GM12878 (cell line): ENCODE measurements around the gene NIPA2. TPM values are rescaled to one million over a fixed set of nuclear protein-coding genes. Genes with fewer than 3 reads are reported as not detected.

Source experiments
- ATAC-seq: fragments of 200-7000 bp; cut with Tn5 transposase; 3 replicates; pipeline ENCODE4 v1.9.1; 2020; ENCODE audit warnings: mild to moderate bottlenecking, moderate library complexity
- BruUV-seq: library from RNA; stranded (reverse); fragments of 400-500 nt; replicated peaks from 2 replicates; lab custom pipeline; 2021; lab: Mats Ljungman, UMichigan
- CTCF ChIA-PET: fragments of 300-600 bp; sonication (Branson Sonifier 250); formaldehyde crosslinking; extraction: SDS; loops from one replicate; lab custom pipeline; 2021; ENCODE audit warnings: inconsistent platforms; lab: Yijun Ruan, JAX
- POLR2A ChIA-PET: fragments of 350-600 bp; formaldehyde crosslinking; extraction: SDS; loops from one replicate; lab custom pipeline; 2021; ENCODE audit warnings: inconsistent platforms; lab: Charles Lee
- RAD21 ChIA-PET: fragments of 300-600 bp; sonication (Branson Sonifier 250); formaldehyde crosslinking; loops from one replicate; lab custom pipeline; 2023; ENCODE audit warnings: antibody characterized with exemption; ENCODE audit not compliant: unreplicated experiment; lab: Charles Lee
- SMC1A ChIA-PET: fragments of 300-600 bp; sonication (Branson Sonifier 250); formaldehyde crosslinking; loops from one replicate; lab custom pipeline; 2023; ENCODE audit not compliant: unreplicated experiment, uncharacterized antibody; lab: Charles Lee
- DNase-seq: peaks from one replicate; pipeline ENCODE4 v3.0.0-alpha.2; 2011; ENCODE audit warnings: low read depth, low spot score
- FAIRE-seq: peaks from 3 replicates; lab custom pipeline; 2011; peaks lifted over from hg19 to GRCh38; lab: Jason Lieb, UNC
- H2AFZ ChIP-seq: 2 replicates; pipeline ENCODE4 v1.6.0; 2011; ENCODE audit warnings: low read depth, low read length, control low read depth; ENCODE audit not compliant: control insufficient read depth
- H3K27ac ChIP-seq: 2 replicates; pipeline ENCODE4 v1.5.1; 2011; ENCODE audit warnings: control low read depth; ENCODE audit not compliant: control insufficient read depth, insufficient read depth
- H3K27me3 ChIP-seq, 2 experiments: replicated peaks in 1 of 2; 2 replicates each; pipeline versions ENCODE4 v1.6.0 to v1.6.1; 2011; ENCODE audit warnings: low read length in 1 of 2; ENCODE audit not compliant: control insufficient read depth in 2 of 2, insufficient read depth in 2 of 2
- H3K36me3 ChIP-seq, 2 experiments: 2 replicates each; pipeline ENCODE4 v1.5.1; 2011; ENCODE audit warnings: low read length in 1 of 2; ENCODE audit not compliant: control insufficient read depth in 2 of 2, insufficient read depth in 2 of 2
- H3K4me1 ChIP-seq: 2 replicates; pipeline ENCODE4 v1.6.1; 2011; ENCODE audit warnings: mild to moderate bottlenecking, low read length, moderate library complexity, mixed read lengths; ENCODE audit not compliant: control insufficient read depth, insufficient read depth
- H3K4me2 ChIP-seq: 2 replicates; pipeline ENCODE4 v1.6.0; 2011; ENCODE audit warnings: control low read depth; ENCODE audit not compliant: control insufficient read depth, insufficient read depth
- H3K4me3 ChIP-seq: fragments of 200-600 bp; sonication (generic); 2 replicates; pipeline ENCODE4 v1.5.1; 2016
- H3K79me2 ChIP-seq: 2 replicates; pipeline ENCODE4 v1.6.0; 2011; ENCODE audit warnings: low read length; ENCODE audit not compliant: control insufficient read depth, insufficient read depth
- H3K9ac ChIP-seq: 2 replicates; pipeline ENCODE4 v1.8.0; 2011; ENCODE audit warnings: low read length, control low read depth, mixed read lengths; ENCODE audit not compliant: control insufficient read depth, insufficient read depth
- H3K9me3 ChIP-seq: replicated peaks from 3 replicates; pipeline ENCODE4 v1.5.1; 2011; ENCODE audit warnings: mild to moderate bottlenecking, low read length; ENCODE audit not compliant: control insufficient read depth, insufficient read depth
- H4K20me1 ChIP-seq: 2 replicates; pipeline ENCODE4 v1.6.0; 2011; ENCODE audit not compliant: control insufficient read depth, insufficient read depth
- POLR2A ChIP-seq: IDR thresholded peaks from 2 replicates; pipeline ENCODE4 v1.6.1; 2011; ENCODE audit warnings: low read depth, mild to moderate bottlenecking, low read length
- STAT1 ChIP-seq: fragments of 450-650 bp; conservative IDR thresholded peaks from 2 replicates; pipeline ENCODE4 v1.6.1; 2014; ENCODE audit warnings: antibody characterized with exemption, mild to moderate bottlenecking
- TAF1 ChIP-seq: IDR thresholded peaks from 2 replicates; pipeline ENCODE4 v1.6.1; 2011; ENCODE audit warnings: mild to moderate bottlenecking, low read depth, low read length, borderline replicate concordance
- USF2 ChIP-seq: IDR thresholded peaks from 2 replicates; pipeline ENCODE4 v1.6.1; 2011; ENCODE audit warnings: low read depth, low read length, improper control_type of control experiment, borderline replicate concordance
- whole genome bisulfite sequencing: methylation state at CpG from one replicate; pipeline ENCODE4 v1.1.6; 2016; ENCODE audit warnings: low lambda C conversion rate; ENCODE audit not compliant: insufficient replicate concordance, insufficient coverage; ENCODE audit errors: missing lambda C conversion rate; 5-methylcytosine and 5-hydroxymethylcytosine counted together
- in situ Hi-C: fragments of 300-500 bp; cut with MboI; formaldehyde crosslinking; loops from 9 replicates; pipeline ENCODE4 v1.14.3; 2018; ENCODE audit warnings: mixed read lengths
- intact Hi-C: fragments of 100-400 bp; cut with micrococcal nuclease; formaldehyde crosslinking; loops from one replicate; pipeline ENCODE4 v1.14.2; 2022; ENCODE audit not compliant: unreplicated experiment
- polyA plus RNA-seq, 11 experiments: library from polyadenylated mRNA; depleted of rRNA in 4 of 11; unstranded in 6 of 11; stranded (reverse) in 5 of 11; fragments of >200 nt; fragmentation: Nextera tagmentation in 4 of 11; fragmentation: Illumina TruSeq in 1 of 11; extraction: Ambion mirVana in 4 of 11; extraction: Trizol in 1 of 11; gene quantifications; 1 replicate in 1 of 11; 2 replicates in 10 of 11; pipeline versions ENCODE4 v1.2.1 to v1.2.3, GENCODE V29; 2011 to 2016; ENCODE audit warnings: inconsistent platforms in 2 of 11, missing spikeins in 2 of 11, low read depth in 1 of 11
- total RNA-seq, 4 experiments: library from RNA; depleted of rRNA in 3 of 4; stranded (reverse); fragments of >200 nt in 3 of 4; fragmentation: Illumina TruSeq in 1 of 4; extraction: Trizol in 1 of 4; gene quantifications; 2 replicates each; pipeline versions ENCODE4 v1.2.1 to v1.2.3, GENCODE V29; 2013 to 2021

NIPA2 gene
- total and polyA plus RNA-seq, 10 of the 15 experiments (the other 5 are each of a cell fraction or from before 2014, with no cell fraction given) = 24.4 to 159 (median 96.5) TPM

GRCh38 chr15:22869856-22870255 is 31.4 kb downstream of the NIPA2 start:
- no peak for FAIRE-seq
- WGBS = 97% methylated on average over 12 of the region's 12 CpGs
- intact Hi-C loops = no loop called here

GRCh38 chr15:22870865-22871264 is 32.4 kb downstream of the NIPA2 start:
- no peak for TF ChIP-seq USF2
- TF ChIP-seq STAT1 = no peak
- ATAC-seq (no peak), DNase-seq (no peak), FAIRE-seq (no peak)
- no peaks in the 10 kb centered on the region for H3K79me2 ChIP-seq
- 92% methylated on average over 11 of the region's 11 CpGs for WGBS
- H3K4me2 ChIP-seq = no peak overlapping the region
- BruUV-seq = no TSS peak
- H3K27ac ChIP-seq = no peak overlapping the region
- ChIA-PET CTCF (no interaction called here), SMC1A (no interaction called here), POLR2A (no interaction called here), RAD21 (no interaction called here)
- intact Hi-C loops (no loop called here), in situ Hi-C loops (no loop called here)
- no peak overlapping the region for H2AFZ ChIP-seq
- H3K27me3 ChIP-seq = no peaks in the 10 kb centered on the region
- H3K9ac ChIP-seq = no peak overlapping the region
- no peaks in the 10 kb centered on the region; the same call in 1 of the 2 replicates for H4K20me1 ChIP-seq
- H3K4me1 ChIP-seq = no peaks in the 10 kb centered on the region
- no peak overlapping the region for H3K4me3 ChIP-seq
- peaks cover 12 to 52% of the 10 kb centered on the region in 2 experiments for H3K36me3 ChIP-seq
- no peaks in the 10 kb centered on the region for H3K9me3 ChIP-seq

More at GRCh38 chr15:22869856-22870255, 31.4 kb downstream of the NIPA2 start:
- Histone ChIP-seq H3K27me3 (no peaks in the 10 kb centered on the region), H3K4me1 (no peaks in the 10 kb centered on the region), H3K9me3 (no peaks in the 10 kb centered on the region), H3K9ac (no peak overlapping the region), H2AFZ (no peak overlapping the region), H3K36me3 (peaks cover 12 to 53% of the 10 kb centered on the region in 2 experiments), H3K4me3 (no peak overlapping the region), H3K79me2 (no peaks in the 10 kb centered on the region), H3K4me2 (no peak overlapping the region), H3K27ac (no peak overlapping the region), H4K20me1 (no peaks in the 10 kb centered on the region; the same call in 1 of the 2 replicates)
- in situ Hi-C loops = no loop called here
- POLR2A ChIA-PET = interaction anchor here (1.0 kb wide), 1 partner anchor 30 kb away, joined by 5 read pairs; no protein-coding TSS in a partner anchor
- peak; percentile 54; the same call in 1 of the 2 replicates for TF ChIP-seq POLR2A
- TF ChIP-seq TAF1 = no peak
- RAD21 ChIA-PET = no interaction called here
- no TSS peak for BruUV-seq
- DNase-seq (no peak), ATAC-seq (no peak)
- CTCF ChIA-PET = no interaction called here
- SMC1A ChIA-PET = interaction anchor here (1.5 kb wide), 1 partner anchor 68 kb away, joined by 4 read pairs; no protein-coding TSS in a partner anchor
